GM13976 (cell line): ENCODE measurements around the gene RNPEPL1.

Source experiments
- DNase-seq: peaks from one replicate; pipeline ENCODE4 v3.0.0; 2012; ENCODE audit warnings: low spot score
- CTCF ChIP-seq: IDR thresholded peaks from 2 replicates; pipeline ENCODE4 v1.5.1; 2012; ENCODE audit warnings: borderline replicate concordance, mild to moderate bottlenecking; ENCODE audit not compliant: insufficient read depth; ENCODE audit errors: extremely low read depth, missing control alignments, control extremely low read depth
- in situ Hi-C: fragments of 300-500 bp; cut with MboI; formaldehyde crosslinking; loops from one replicate; pipeline ENCODE4 v1.12.0; 2022; ENCODE audit warnings: low sequenced_read_pairs, mixed read lengths, inconsistent platforms; ENCODE audit not compliant: unreplicated experiment

Gene RNPEPL1

GRCh38 chr2:240574386-240575100 is 6.3 kb downstream of the RNPEPL1 start:
- TF ChIP-seq CTCF: no peak
- DNase-seq: no peak
- in situ Hi-C loops: no loop called here

GRCh38 chr2:240575101-240575965 is 7.0 kb downstream of the RNPEPL1 start:
- in situ Hi-C loops: no loop called here
- DNase-seq: no peak
- TF ChIP-seq CTCF: no peak

- in situ Hi-C loops: no loop called here
- no peak for DNase-seq
- no peak for TF ChIP-seq CTCF
Measured at GRCh38 chr2:240576036-240576435, 7.8 kb downstream of the RNPEPL1 start.

GRCh38 chr2:240576436-240577205 is 8.3 kb downstream of the RNPEPL1 start:
- DNase-seq: no peak
- in situ Hi-C loops: no loop called here
- no peak for TF ChIP-seq CTCF

GRCh38 chr2:240577281-240578109 is 9.2 kb downstream of the RNPEPL1 start:
- no peak for TF ChIP-seq CTCF
- DNase-seq: no peak
- in situ Hi-C loops: no loop called here

- in situ Hi-C loops: no loop called here
- no peak for TF ChIP-seq CTCF
- no peak for DNase-seq
Measured at GRCh38 chr2:240578110-240578450, 9.8 kb downstream of the RNPEPL1 start.
